Heart left ventricle (tissue), 13 donors: ENCODE data around the gene SMCHD1.

Source experiments
- POLR2A ChIP-seq, 2 donors: fragments of 450-650 bp; IDR thresholded peaks; one replicate each; pipeline ENCODE4 v1.6.1; 2017; ENCODE audit warnings: antibody characterized with exemption in 2 of 2, mild to moderate bottlenecking in 2 of 2, moderate library complexity in 2 of 2
- TF ChIP-seq, protein P1 (sequence below), 12 donors: fragments of 200-600 bp; sonication (generic) in 4 of 12; IDR thresholded peaks; one replicate each; pipeline versions ENCODE4 v1.5.0 to v1.8.0; 2018 to 2022; ENCODE audit warnings: antibody characterized with exemption in 12 of 12, mild to moderate bottlenecking in 5 of 12
- donor health status: ischemic (EF 13 %, LVEDD 7.1; RV severe dilation, severe dysfunction).
- donor health status: DM: no; HTN: yes; CAD: no.
- donor health status: DM: no; HTN: no; CAD: no.
- donor health status: ischemic (EF 25% LVEDD 6.9; RV normal size, moderate dysfunction).
- donor health status: ischemic (EF 25% LVEDD 5.7; RV mildly dilated, moderate dysfunction).
- donor health status: ischemic (EF 35%, LVEDD 5.7; RV mildly dilated, moderate dysfunction).
- donor health status: nonischemic (EF 11% LVEDD 7.7; RV severe dilation, severe dysfunction).
- donor health status: DM: yes; HTN: yes; CAD: no.
- donor health status: PGD.
- donor health status: ischemic (EF 29% LVEDD 5.4; RV normal size, mild dysfunction).
- donor health status: nonischemic (EF 23%, LVEDD 6.1; RV moderate dilation, normal function).

GRCh38 chr18:2839202-2839601, 183.7 kb downstream of the SMCHD1 start:
- TF ChIP-seq, protein P1, sequence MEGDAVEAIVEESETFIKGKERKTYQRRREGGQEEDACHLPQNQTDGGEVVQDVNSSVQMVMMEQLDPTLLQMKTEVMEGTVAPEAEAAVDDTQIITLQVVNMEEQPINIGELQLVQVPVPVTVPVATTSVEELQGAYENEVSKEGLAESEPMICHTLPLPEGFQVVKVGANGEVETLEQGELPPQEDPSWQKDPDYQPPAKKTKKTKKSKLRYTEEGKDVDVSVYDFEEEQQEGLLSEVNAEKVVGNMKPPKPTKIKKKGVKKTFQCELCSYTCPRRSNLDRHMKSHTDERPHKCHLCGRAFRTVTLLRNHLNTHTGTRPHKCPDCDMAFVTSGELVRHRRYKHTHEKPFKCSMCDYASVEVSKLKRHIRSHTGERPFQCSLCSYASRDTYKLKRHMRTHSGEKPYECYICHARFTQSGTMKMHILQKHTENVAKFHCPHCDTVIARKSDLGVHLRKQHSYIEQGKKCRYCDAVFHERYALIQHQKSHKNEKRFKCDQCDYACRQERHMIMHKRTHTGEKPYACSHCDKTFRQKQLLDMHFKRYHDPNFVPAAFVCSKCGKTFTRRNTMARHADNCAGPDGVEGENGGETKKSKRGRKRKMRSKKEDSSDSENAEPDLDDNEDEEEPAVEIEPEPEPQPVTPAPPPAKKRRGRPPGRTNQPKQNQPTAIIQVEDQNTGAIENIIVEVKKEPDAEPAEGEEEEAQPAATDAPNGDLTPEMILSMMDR (IDR thresholded peaks at IDR 0.05) = no peak
- no peak for TF ChIP-seq POLR2A (IDR thresholded peaks at IDR 0.05)
